ENCODE measurements around the gene LGR4. TPM values are rescaled to one million over a fixed set of nuclear protein-coding genes. Genes with fewer than 3 reads are reported as not detected.

LGR4 gene
- total RNA-seq, 1 donor from 2014 or later: 17.4 TPM

DNA sequence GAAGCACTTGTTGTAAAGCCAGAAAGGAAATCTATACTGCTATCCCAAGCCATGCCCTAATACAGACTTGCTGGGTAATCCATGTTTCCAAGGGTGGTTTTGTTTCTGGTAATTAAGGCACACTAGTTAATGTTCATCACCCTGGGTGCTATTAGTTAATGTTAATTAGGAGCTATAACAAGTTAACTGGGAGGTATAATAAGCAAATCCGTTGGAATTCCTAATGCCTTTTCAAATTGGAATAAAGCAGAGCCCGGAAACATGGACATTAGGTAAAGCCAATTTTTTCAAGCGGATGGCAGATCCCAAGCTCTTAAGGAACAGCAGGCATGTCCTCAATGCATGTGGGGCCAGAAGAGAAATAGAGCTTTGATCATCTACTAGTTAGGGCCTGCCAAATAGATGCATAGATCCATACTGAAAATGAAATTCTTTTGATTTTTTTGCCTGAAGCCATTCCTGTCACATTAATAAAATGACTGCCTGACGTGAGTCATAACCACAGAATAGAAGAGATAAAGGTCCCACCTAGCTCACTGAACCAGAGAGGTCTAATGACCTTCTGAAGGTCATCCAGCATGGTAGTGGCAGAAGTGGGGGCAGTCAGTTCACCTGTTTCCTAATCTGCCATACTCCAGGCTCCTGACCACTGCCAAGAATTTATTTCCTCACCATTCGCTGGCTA is 81.1 kb downstream of the LGR4 start:
- TF ChIP-seq, protein P1, sequence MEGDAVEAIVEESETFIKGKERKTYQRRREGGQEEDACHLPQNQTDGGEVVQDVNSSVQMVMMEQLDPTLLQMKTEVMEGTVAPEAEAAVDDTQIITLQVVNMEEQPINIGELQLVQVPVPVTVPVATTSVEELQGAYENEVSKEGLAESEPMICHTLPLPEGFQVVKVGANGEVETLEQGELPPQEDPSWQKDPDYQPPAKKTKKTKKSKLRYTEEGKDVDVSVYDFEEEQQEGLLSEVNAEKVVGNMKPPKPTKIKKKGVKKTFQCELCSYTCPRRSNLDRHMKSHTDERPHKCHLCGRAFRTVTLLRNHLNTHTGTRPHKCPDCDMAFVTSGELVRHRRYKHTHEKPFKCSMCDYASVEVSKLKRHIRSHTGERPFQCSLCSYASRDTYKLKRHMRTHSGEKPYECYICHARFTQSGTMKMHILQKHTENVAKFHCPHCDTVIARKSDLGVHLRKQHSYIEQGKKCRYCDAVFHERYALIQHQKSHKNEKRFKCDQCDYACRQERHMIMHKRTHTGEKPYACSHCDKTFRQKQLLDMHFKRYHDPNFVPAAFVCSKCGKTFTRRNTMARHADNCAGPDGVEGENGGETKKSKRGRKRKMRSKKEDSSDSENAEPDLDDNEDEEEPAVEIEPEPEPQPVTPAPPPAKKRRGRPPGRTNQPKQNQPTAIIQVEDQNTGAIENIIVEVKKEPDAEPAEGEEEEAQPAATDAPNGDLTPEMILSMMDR (IDR thresholded peaks at IDR 0.05; ENCODE audit: insufficient read depth, low read length, severe bottlenecking): no peak
- DNase-seq (ENCODE audit: low read depth) (no peak), FAIRE-seq (no peak)
- Histone ChIP-seq H3K27me3 (ENCODE audit: control insufficient read depth, insufficient read depth, low read length) (no peaks in the 10 kb centered on the region), H3K4me3 (ENCODE audit: low read depth, low read length) (no peak overlapping the region), H3K36me3 (ENCODE audit: control insufficient read depth, insufficient read depth, low read length) (no peaks in the 10 kb centered on the region)

DNA sequence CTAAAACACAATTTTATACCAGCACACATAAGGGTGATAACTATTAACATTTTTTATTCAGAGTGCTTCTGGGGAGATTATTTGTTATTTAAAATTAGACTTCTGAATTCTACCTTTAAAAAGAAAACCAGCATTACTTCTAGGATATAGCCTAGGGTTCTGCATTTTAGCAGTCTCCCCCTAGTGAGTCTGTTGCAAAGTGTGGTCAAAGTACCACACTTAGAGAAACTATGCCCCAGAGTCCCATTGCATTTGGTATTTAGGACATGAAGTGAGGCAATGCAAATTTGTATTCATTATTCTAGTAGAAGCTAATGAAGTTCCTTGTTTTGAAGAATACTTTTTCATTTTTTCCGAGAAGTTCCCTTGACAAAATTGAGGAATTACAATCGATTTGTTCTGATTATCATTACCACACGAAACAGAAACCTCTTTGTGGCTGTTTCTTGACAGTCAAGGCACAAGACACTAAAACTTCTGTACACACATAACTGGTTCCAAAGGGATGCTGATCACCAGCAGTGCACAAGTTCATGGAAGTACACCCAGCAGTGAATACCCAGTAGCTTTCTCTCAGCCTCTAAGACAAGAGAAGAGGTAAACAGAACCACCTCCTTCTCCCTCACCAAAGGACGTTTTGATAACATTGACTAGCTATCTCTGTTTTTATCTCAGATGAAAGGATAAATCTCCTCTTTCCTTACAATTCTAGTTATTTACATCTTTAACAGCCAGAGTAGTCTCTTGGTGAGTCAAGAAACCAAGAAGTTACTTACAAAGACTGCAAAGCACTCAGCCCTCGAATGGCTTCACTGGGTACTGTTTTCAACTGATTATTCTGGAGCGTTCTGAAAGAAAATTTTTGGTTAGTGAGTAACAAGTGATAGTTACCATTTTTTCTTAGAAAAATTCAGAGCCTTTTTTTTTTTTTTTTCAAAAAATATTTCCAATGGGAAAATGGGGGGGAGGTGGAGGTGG is 82.0 kb downstream of the LGR4 start:
- TF ChIP-seq, protein P1 (IDR thresholded peaks at IDR 0.05; ENCODE audit: insufficient read depth, low read length, severe bottlenecking): no peak
- DNase-seq (ENCODE audit: low read depth) (no peak), FAIRE-seq (no peak)
- Histone ChIP-seq H3K27me3 (ENCODE audit: control insufficient read depth, insufficient read depth, low read length) (no peaks in the 10 kb centered on the region), H3K4me3 (ENCODE audit: low read depth, low read length) (no peak overlapping the region), H3K36me3 (ENCODE audit: control insufficient read depth, insufficient read depth, low read length) (no peaks in the 10 kb centered on the region)

- Histone ChIP-seq H3K4me3 (ENCODE audit: low read depth, low read length) (no peak overlapping the region), H3K27me3 (ENCODE audit: control insufficient read depth, insufficient read depth, low read length) (no peaks in the 10 kb centered on the region), H3K36me3 (ENCODE audit: control insufficient read depth, insufficient read depth, low read length) (peaks cover 1% of the 10 kb centered on the region)
- TF ChIP-seq, protein P1 (IDR thresholded peaks at IDR 0.05; ENCODE audit: insufficient read depth, low read length, severe bottlenecking): no peak
- no peak for FAIRE-seq
- DNase-seq (ENCODE audit: low read depth): no peak
Observed at GRCh38 chr11:27388869-27389268, 83.7 kb downstream of the LGR4 start.

DNA sequence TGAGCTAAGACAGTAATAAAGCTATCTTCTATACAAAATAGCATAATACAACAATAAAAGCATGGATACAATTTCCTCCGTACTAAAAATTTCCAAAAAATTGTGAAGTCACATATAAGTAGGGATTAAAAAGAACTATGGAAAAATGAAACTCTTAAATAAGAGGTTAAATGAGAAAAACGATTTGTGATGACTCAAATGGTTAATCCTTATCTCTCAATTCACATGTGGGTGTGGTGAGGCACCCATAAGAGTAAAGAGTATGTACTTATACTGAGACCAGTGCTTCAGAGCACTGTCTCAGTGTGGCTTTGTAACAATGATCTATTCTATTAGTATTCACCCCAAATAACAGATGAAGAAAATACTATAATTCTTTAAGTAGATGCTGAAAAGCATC is 84.6 kb downstream of the LGR4 start:
- FAIRE-seq (no peak), DNase-seq (ENCODE audit: low read depth) (no peak)
- TF ChIP-seq, protein P1 (IDR thresholded peaks at IDR 0.05; ENCODE audit: insufficient read depth, low read length, severe bottlenecking): no peak
- Histone ChIP-seq H3K4me3 (ENCODE audit: low read depth, low read length) (no peak overlapping the region), H3K36me3 (ENCODE audit: control insufficient read depth, insufficient read depth, low read length) (peaks cover 1% of the 10 kb centered on the region), H3K27me3 (ENCODE audit: control insufficient read depth, insufficient read depth, low read length) (no peaks in the 10 kb centered on the region)

- DNase-seq (ENCODE audit: low read depth): no peak
- H3K27me3 ChIP-seq (ENCODE audit: control insufficient read depth, insufficient read depth, low read length): no peaks in the 10 kb centered on the region
- no peak for FAIRE-seq
- H3K36me3 ChIP-seq (ENCODE audit: control insufficient read depth, insufficient read depth, low read length): peaks cover 1% of the 10 kb centered on the region
- no peak overlapping the region for H3K4me3 ChIP-seq (ENCODE audit: low read depth, low read length)
- TF ChIP-seq, protein P1 (IDR thresholded peaks at IDR 0.05; ENCODE audit: insufficient read depth, low read length, severe bottlenecking): no peak
Observed at GRCh38 chr11:27387362-27387761, 85.2 kb downstream of the LGR4 start.

All from bronchial epithelial cell (primary cell).